ENCODE results near the gene GABRB3.

GRCh38 chr15:26565542-26565941 lies 207.3 kb downstream of the GABRB3 start:
- TF ChIP-seq CTCF (IDR thresholded peaks at IDR 0.05 in 8 of 11, conservative IDR thresholded peaks at IDR 0.05 in 3 of 11) = no peak
- no peak for TF ChIP-seq POLR2AphosphoS5 (IDR thresholded peaks at IDR 0.05)
- TF ChIP-seq POLR2A (IDR thresholded peaks at IDR 0.05) = no peak

All from spleen (tissue), 7 donors.